PC-3 (cell line): ENCODE measurements around the gene EXOSC2. TPM values are rescaled to one million over a fixed set of nuclear protein-coding genes. Genes with fewer than 3 reads are reported as not detected.

Experiments used
- ATAC-seq: fragments of 200-7000 bp; cut with Tn5 transposase; 2 replicates; pipeline ENCODE4 v1.9.1; 2020; ENCODE audit warnings: mild to moderate bottlenecking, moderate library complexity
- BruUV-seq: library from RNA; stranded (reverse); fragments of 400-500 nt; replicated peaks from 2 replicates; lab custom pipeline; 2021; lab: Mats Ljungman, UMichigan
- CTCF ChIA-PET: fragments of 300-600 bp; sonication (Branson Sonifier 250); formaldehyde crosslinking; loops from one replicate; lab custom pipeline; 2022; ENCODE audit warnings: antibody characterized with exemption; lab: Charles Lee
- POLR2A ChIA-PET: fragments of 300-600 bp; sonication (Branson Sonifier 250); formaldehyde crosslinking; loops from one replicate; lab custom pipeline; 2022; ENCODE audit warnings: antibody characterized with exemption; ENCODE audit not compliant: unreplicated experiment; lab: Charles Lee
- DNase-seq: peaks from one replicate; pipeline ENCODE4 v3.0.0-alpha.2; 2015
- H2AFZ ChIP-seq: fragments of 300-600 bp; sonication (generic); 2 replicates; pipeline ENCODE4 v1.6.0; 2016; ENCODE audit warnings: antibody characterized with exemption, low read length
- H3F3A ChIP-seq: fragments of 300-600 bp; sonication (generic); one replicate; pipeline ENCODE4 v1.6.0; 2017; ENCODE audit warnings: antibody characterized with exemption, low read length, control low read depth, mild to moderate bottlenecking; ENCODE audit not compliant: unreplicated experiment
- H3K27ac ChIP-seq: fragments of 300-600 bp; sonication (generic); 2 replicates; pipeline ENCODE4 v1.5.1; 2016; ENCODE audit warnings: mild to moderate bottlenecking, low read length
- H3K27me3 ChIP-seq: fragments of 300-600 bp; sonication (generic); 2 replicates; pipeline ENCODE4 v1.6.1; 2016; ENCODE audit warnings: low read length, mixed read lengths
- H3K36me3 ChIP-seq: fragments of 300-600 bp; sonication (generic); 2 replicates; pipeline ENCODE4 v1.6.1; 2016; ENCODE audit warnings: low read depth, mixed run types, low read length, mixed read lengths
- H3K4me1 ChIP-seq: fragments of 300-600 bp; sonication (generic); 2 replicates; pipeline ENCODE4 v1.5.1; 2016; ENCODE audit warnings: low read length; ENCODE audit not compliant: insufficient read depth
- H3K4me2 ChIP-seq: fragments of 300-600 bp; sonication (generic); 2 replicates; pipeline ENCODE4 v1.6.0; 2016; ENCODE audit warnings: low read length
- H3K4me3 ChIP-seq: fragments of 300-600 bp; sonication (generic); 2 replicates; pipeline ENCODE4 v1.5.1; 2016; ENCODE audit warnings: mild to moderate bottlenecking, low read length, mixed read lengths
- H3K79me2 ChIP-seq: fragments of 300-600 bp; sonication (generic); 2 replicates; pipeline ENCODE4 v1.6.1; 2017; ENCODE audit warnings: low read length, mixed read lengths
- H3K9ac ChIP-seq: fragments of 300-600 bp; sonication (generic); 2 replicates; pipeline ENCODE4 v1.6.0; 2016; ENCODE audit warnings: mild to moderate bottlenecking, low read length
- H3K9me2 ChIP-seq: fragments of 300-600 bp; sonication (generic); replicated peaks from 2 replicates; pipeline ENCODE4 v1.6.1; 2016; ENCODE audit warnings: mixed run types, low read length, mixed read lengths
- H3K9me3 ChIP-seq: fragments of 300-600 bp; sonication (generic); 2 replicates; pipeline ENCODE4 v1.6.1; 2016; ENCODE audit warnings: low read length, mixed read lengths
- H4K20me1 ChIP-seq: fragments of 300-600 bp; sonication (generic); 2 replicates; pipeline ENCODE4 v1.6.1; 2016; ENCODE audit warnings: low read length, mixed read lengths
- CTCF ChIP-seq: fragments of 300-600 bp; sonication (generic); conservative IDR thresholded peaks from 2 replicates; pipeline ENCODE4 v1.5.1; 2017; ENCODE audit warnings: antibody characterized with exemption, low read depth, mild to moderate bottlenecking, low read length
- EZH2 ChIP-seq: fragments of 300-600 bp; sonication (generic); IDR thresholded peaks from one replicate; pipeline ENCODE4 v1.6.1; 2017; ENCODE audit warnings: antibody characterized with exemption, mild to moderate bottlenecking, low read length; ENCODE audit not compliant: unreplicated experiment
- EZH2phosphoT487 ChIP-seq: fragments of 300-600 bp; sonication (generic); IDR thresholded peaks from 2 replicates; pipeline ENCODE4 v1.6.1; 2018; ENCODE audit warnings: mild to moderate bottlenecking, antibody characterized with exemption, low read length, borderline replicate concordance
- intact Hi-C: fragments of 100-400 bp; cut with micrococcal nuclease; formaldehyde crosslinking; loops from 2 replicates; pipeline ENCODE4 v1.9.0; 2023
- total RNA-seq: library from RNA; depleted of rRNA; stranded (reverse); fragments of >200 nt; gene quantifications from 2 replicates; pipeline ENCODE4 v1.2.3, GENCODE V29; 2014

Gene EXOSC2
- total RNA-seq, 1 experiment from 2014 or later, result 33.5 TPM

DNA sequence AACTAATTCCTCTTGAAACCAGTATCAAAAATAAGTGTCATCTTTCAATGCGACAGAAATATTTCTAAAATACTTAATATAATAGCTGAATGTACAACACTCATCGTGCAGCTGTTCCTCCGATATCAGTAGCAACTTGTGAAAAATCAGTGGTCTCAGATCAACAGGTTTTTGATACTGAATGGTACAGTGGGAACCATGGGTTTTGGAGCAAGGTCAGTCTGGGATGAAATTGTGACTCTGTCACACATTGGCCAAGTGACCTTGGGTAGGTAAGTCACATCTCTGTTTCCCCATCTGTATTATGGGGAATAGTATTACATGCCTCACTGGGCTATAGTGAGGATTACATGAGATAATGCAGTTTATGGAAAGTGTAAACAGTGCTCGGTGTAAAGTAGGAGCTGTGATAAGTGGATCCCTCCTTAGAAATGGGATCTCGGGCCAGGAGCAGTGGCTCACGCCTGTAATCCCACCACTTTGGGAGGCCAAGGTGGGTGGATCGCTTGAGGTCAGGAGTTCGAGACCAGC, 17.3 kb downstream of the EXOSC2 start:
- Histone ChIP-seq H3K9me3 (no peaks in the 10 kb centered on the region), H3K36me3 (no peaks in the 10 kb centered on the region), H3K4me3 (no peak overlapping the region), H3K4me2 (no peak overlapping the region), H3K9ac (no peak overlapping the region), H4K20me1 (0 out of 2 replicates have a peak, but pooled peaks cover 5% of the 10 kb centered on the region), H3K79me2 (peaks cover 30% of the 10 kb centered on the region), H3F3A (no peaks in the 10 kb centered on the region), H3K4me1 (no peaks in the 10 kb centered on the region), H3K9me2 (no peaks in the 10 kb centered on the region), H3K27ac (no peak overlapping the region), H2AFZ (no peak overlapping the region), H3K27me3 (no peaks in the 10 kb centered on the region)
- DNase-seq, result no peak
- CTCF ChIA-PET, result no interaction called here
- intact Hi-C loops, result no loop called here
- ATAC-seq, result no peak
- no peak for TF ChIP-seq CTCF
- TF ChIP-seq EZH2, result no peak
- TF ChIP-seq EZH2phosphoT487, result no peak
- no TSS peak for BruUV-seq
- POLR2A ChIA-PET, result interaction anchor here (0.6 kb wide), 1 partner anchor 45 kb away, joined by 5 read pairs; no protein-coding TSS in a partner anchor

DNA sequence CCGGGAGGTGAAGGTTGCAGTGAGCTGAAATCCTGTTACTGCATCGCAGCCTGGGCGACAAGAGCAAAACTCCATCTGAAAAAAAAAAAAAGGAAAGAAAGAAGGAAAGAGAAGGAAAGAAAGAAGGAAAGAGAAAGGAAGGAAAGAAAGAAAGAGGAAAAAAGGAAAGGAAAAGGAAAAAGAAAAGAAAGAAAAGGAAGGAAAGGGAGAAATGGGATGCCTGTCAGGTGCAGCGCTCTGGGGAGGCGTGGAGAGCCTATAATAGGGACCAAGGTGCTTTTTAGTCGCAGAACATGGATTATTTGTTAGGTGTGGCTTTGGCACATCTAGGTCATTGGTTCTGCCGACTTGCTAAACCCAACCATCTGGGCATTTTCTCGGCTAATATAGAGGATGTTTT, 17.9 kb downstream of the EXOSC2 start:
- H3K4me2 ChIP-seq, result no peak overlapping the region
- ATAC-seq, result no peak
- 0 out of 2 replicates have a peak, but pooled peaks cover 5% of the 10 kb centered on the region for H4K20me1 ChIP-seq
- H3K4me1 ChIP-seq, result peaks cover 3% of the 10 kb centered on the region; the same call in 1 of the 2 replicates
- TF ChIP-seq EZH2, result no peak
- no peak for TF ChIP-seq EZH2phosphoT487
- TF ChIP-seq CTCF, result no peak
- H3K9me3 ChIP-seq, result no peaks in the 10 kb centered on the region
- DNase-seq, result no peak
- ChIA-PET CTCF (no interaction called here), POLR2A (no interaction called here)
- H3K9me2 ChIP-seq, result no peaks in the 10 kb centered on the region
- H3K27me3 ChIP-seq, result no peaks in the 10 kb centered on the region
- intact Hi-C loops, result no loop called here
- H3K36me3 ChIP-seq, result no peaks in the 10 kb centered on the region
- peaks cover 36% of the 10 kb centered on the region for H3K79me2 ChIP-seq
- BruUV-seq, result TSS peak; percentile 53
- H3F3A ChIP-seq, result no peaks in the 10 kb centered on the region
- H3K27ac ChIP-seq, result no peak overlapping the region
- no peak overlapping the region for H3K9ac ChIP-seq
- H3K4me3 ChIP-seq, result no peak overlapping the region
- no peak overlapping the region for H2AFZ ChIP-seq

- Histone ChIP-seq H3K4me3 (peak overlapping the region; percentile 74), H4K20me1 (0 out of 2 replicates have a peak, but pooled peaks cover 5% of the 10 kb centered on the region), H3K27me3 (no peaks in the 10 kb centered on the region), H3K9ac (peak overlapping the region; percentile 89), H3K9me3 (no peaks in the 10 kb centered on the region), H2AFZ (peak overlapping the region; percentile 80), H3K4me2 (peak overlapping the region; percentile 89), H3F3A (no peaks in the 10 kb centered on the region), H3K36me3 (no peaks in the 10 kb centered on the region), H3K9me2 (no peaks in the 10 kb centered on the region), H3K4me1 (peaks cover 6% of the 10 kb centered on the region; the same call in 1 of the 2 replicates), H3K79me2 (peaks cover 48% of the 10 kb centered on the region), H3K27ac (peak overlapping the region; percentile 82)
- BruUV-seq, result no TSS peak
- CTCF ChIA-PET, result no interaction called here
- DNase-seq (peak; percentile 96), ATAC-seq (peak; percentile 94)
- intact Hi-C loops, result no loop called here
- POLR2A ChIA-PET, result no interaction called here
- TF ChIP-seq CTCF, result no peak
- TF ChIP-seq EZH2, result no peak
- TF ChIP-seq EZH2phosphoT487, result no peak
These were observed 19.1 kb downstream of the EXOSC2 start for GRCh38 chr9:130712564-130713285.
